Panc1 (cell line): ENCODE data around the gene GTPBP10. TPM values are rescaled to one million over a fixed set of nuclear protein-coding genes. Genes with fewer than 3 reads are reported as not detected.

Experiments used
- ATAC-seq: fragments of 200-7000 bp; cut with Tn5 transposase; 2 replicates; pipeline ENCODE4 v1.9.1; 2020; ENCODE audit warnings: mild to moderate bottlenecking, moderate library complexity
- BruUV-seq: library from RNA; stranded (reverse); fragments of 400-500 nt; replicated peaks from 2 replicates; lab custom pipeline; 2021; lab: Mats Ljungman, UMichigan
- CTCF ChIA-PET: fragments of 300-600 bp; sonication (Branson Sonifier 250); formaldehyde crosslinking; loops from one replicate; lab custom pipeline; 2022; ENCODE audit warnings: antibody characterized with exemption; lab: Charles Lee
- POLR2A ChIA-PET: fragments of 300-600 bp; sonication (Branson Sonifier 250); formaldehyde crosslinking; loops from one replicate; lab custom pipeline; 2022; ENCODE audit warnings: antibody characterized with exemption; lab: Charles Lee
- DNase-seq: peaks from one replicate; pipeline ENCODE4 v3.0.0-alpha.2; 2010; ENCODE audit warnings: low read depth, low spot score
- H3K27ac ChIP-seq: 2 replicates; pipeline ENCODE4 v1.5.1; 2011; ENCODE audit warnings: mild to moderate bottlenecking, low read length, inconsistent platforms
- H3K27me3 ChIP-seq: fragments of 200-500 bp; sonication (Bioruptor generic); 2 replicates; pipeline ENCODE4 v1.6.0; 2014; ENCODE audit warnings: low read length, inconsistent platforms; ENCODE audit not compliant: control insufficient read depth, insufficient read depth
- H3K36me3 ChIP-seq: fragments of 200-500 bp; sonication (Bioruptor generic); 2 replicates; pipeline ENCODE4 v1.5.1; 2014; ENCODE audit warnings: inconsistent platforms, mild to moderate bottlenecking, low read length, moderate library complexity; ENCODE audit not compliant: control insufficient read depth, insufficient read depth
- H3K4me1 ChIP-seq: 2 replicates; pipeline ENCODE4 v1.5.1; 2011; ENCODE audit warnings: inconsistent platforms, mild to moderate bottlenecking, low read length, moderate library complexity; ENCODE audit not compliant: control insufficient read depth, insufficient read depth
- H3K4me3 ChIP-seq, 2 experiments: 2 replicates each; pipeline ENCODE4 v1.5.1; 2011 to 2012; ENCODE audit warnings: low read depth in 2 of 2, low read length in 2 of 2, mild to moderate bottlenecking in 2 of 2, inconsistent platforms in 1 of 2, moderate library complexity in 1 of 2
- H3K9me3 ChIP-seq: fragments of 200-500 bp; sonication (Bioruptor generic); 2 replicates; pipeline ENCODE4 v1.5.1; 2014; ENCODE audit warnings: low read depth, mild to moderate bottlenecking, inconsistent platforms, low read length, moderate library complexity; ENCODE audit not compliant: control insufficient read depth, insufficient read depth
- CTCF ChIP-seq: fragments of 450-650 bp; IDR thresholded peaks from 2 replicates; pipeline ENCODE4 v1.5.1; 2017; ENCODE audit warnings: mild to moderate bottlenecking
- POLR2AphosphoS5 ChIP-seq: IDR thresholded peaks from 2 replicates; pipeline ENCODE4 v1.6.1; 2012; ENCODE audit warnings: mild to moderate bottlenecking, low read depth, low read length, moderate library complexity
- REST ChIP-seq, 2 experiments: IDR thresholded peaks; 2 replicates each; pipeline ENCODE4 v1.6.1; 2011 to 2012; ENCODE audit warnings: low read depth in 2 of 2, control low read depth in 1 of 2, low read length in 1 of 2, mild to moderate bottlenecking in 1 of 2, moderate library complexity in 1 of 2; ENCODE audit not compliant: insufficient read depth in 1 of 2
- SIN3A ChIP-seq: IDR thresholded peaks from 2 replicates; pipeline ENCODE4 v1.6.1; 2012; ENCODE audit warnings: low read depth, mild to moderate bottlenecking, low read length, moderate library complexity, borderline replicate concordance; ENCODE audit not compliant: insufficient read depth
- TCF7L2 ChIP-seq: IDR thresholded peaks from 2 replicates; pipeline ENCODE4 v1.6.1; 2011; ENCODE audit warnings: mild to moderate bottlenecking, low read depth, low read length, inconsistent platforms
- in situ Hi-C: cut with HindIII; loops from 2 replicates; pipeline ENCODE4 v1.10.0; 2016; ENCODE audit warnings: low sequenced_read_pairs, low pct_unique_long_range_greater_than_20kb
- intact Hi-C: fragments of 100-400 bp; cut with micrococcal nuclease; formaldehyde crosslinking; loops from one replicate; pipeline ENCODE4 v1.10.0; 2022; ENCODE audit not compliant: unreplicated experiment
- total RNA-seq: library from RNA; stranded (reverse); gene quantifications from one replicate; pipeline ENCODE4 v1.2.1, GENCODE V29; 2021; ENCODE audit not compliant: unreplicated experiment

GTPBP10 gene
- total RNA-seq, 1 experiment from 2014 or later: 23.7 TPM

GRCh38 chr7:90409667-90410066 lies 63.2 kb downstream of the GTPBP10 start:
- Histone ChIP-seq H3K36me3 (peaks cover 11% of the 10 kb centered on the region), H3K9me3 (no peaks in the 10 kb centered on the region), H3K27ac (no peak overlapping the region), H3K27me3 (no peaks in the 10 kb centered on the region), H3K4me1 (no peaks in the 10 kb centered on the region; the same call in 1 of the 2 replicates), H3K4me3 (no peak overlapping the region)
- ATAC-seq: no peak
- in situ Hi-C loops: no loop called here
- no TSS peak for BruUV-seq
- DNase-seq: no peak
- ChIA-PET CTCF (no interaction called here), POLR2A (no interaction called here)
- intact Hi-C loops: no loop called here
- TF ChIP-seq REST (IDR thresholded peaks at IDR 0.05; ENCODE audit: insufficient read depth in 1 of 2, low read depth in 2 of 2, low read length in 1 of 2) (no peak), SIN3A (no peak), TCF7L2 (no peak), CTCF (no peak), POLR2AphosphoS5 (no peak)

GRCh38 chr7:90411510-90411909 lies 65.0 kb downstream of the GTPBP10 start:
- BruUV-seq: no TSS peak
- POLR2A ChIA-PET: no interaction called here
- no peaks in the 10 kb centered on the region for H3K9me3 ChIP-seq
- CTCF ChIA-PET: no interaction called here
- H3K36me3 ChIP-seq: peaks cover 6% of the 10 kb centered on the region
- no peaks in the 10 kb centered on the region for H3K27me3 ChIP-seq
- in situ Hi-C loops: no loop called here
- DNase-seq (no peak), ATAC-seq (no peak)
- intact Hi-C loops: no loop called here
- TF ChIP-seq POLR2AphosphoS5: no peak
- TF ChIP-seq CTCF: no peak
- TF ChIP-seq REST (IDR thresholded peaks at IDR 0.05; ENCODE audit: insufficient read depth in 1 of 2, low read depth in 2 of 2, low read length in 1 of 2): no peak
- TF ChIP-seq SIN3A: no peak
- TF ChIP-seq TCF7L2: no peak
- H3K27ac ChIP-seq: no peak overlapping the region
- H3K4me3 ChIP-seq: no peak overlapping the region
- H3K4me1 ChIP-seq: no peaks in the 10 kb centered on the region
